HEK293 (cell line): Measurements from ENCODE around the gene MRPL51.

ENCODE experiments used
- CTCF ChIA-PET: fragments of 350-600 bp; formaldehyde crosslinking; extraction: SDS; loops from one replicate; lab custom pipeline; 2021; ENCODE audit warnings: antibody characterized with exemption; lab: Yijun Ruan, JAX
- POLR2A ChIA-PET: fragments of 300-600 bp; formaldehyde crosslinking; extraction: SDS; loops from one replicate; lab custom pipeline; 2020; ENCODE audit warnings: antibody characterized with exemption, inconsistent platforms; lab: Yijun Ruan, JAX
- H3K27ac ChIP-seq: fragments of 200-500 bp; sonication (Bioruptor generic); 2 replicates; pipeline ENCODE4 v1.5.1; 2014; ENCODE audit warnings: low read depth, low read length, control low read depth, inconsistent platforms; ENCODE audit errors: extremely low read depth
- H3K36me3 ChIP-seq, 2 experiments: fragments of 200-500 bp in 1 of 2; sonication (Bioruptor generic) in 1 of 2; 1 replicate in 1 of 2; 2 replicates in 1 of 2; pipeline ENCODE4 v1.5.1; 2014 to 2017; ENCODE audit warnings: inconsistent platforms in 2 of 2, low read length in 2 of 2; ENCODE audit not compliant: control insufficient read depth in 2 of 2, insufficient read depth in 1 of 2
- H3K4me1 ChIP-seq: fragments of 200-500 bp; sonication (Bioruptor generic); 2 replicates; pipeline ENCODE4 v1.5.1; 2014; ENCODE audit warnings: mild to moderate bottlenecking, low read length, inconsistent platforms; ENCODE audit not compliant: control insufficient read depth, insufficient read depth
- H3K4me3 ChIP-seq: 2 replicates; pipeline ENCODE4 v1.5.1; 2011; ENCODE audit warnings: low read depth, mild to moderate bottlenecking, control low read depth, low read length, moderate library complexity
- H3K9me3 ChIP-seq: fragments of 200-500 bp; sonication (Bioruptor generic); 2 replicates; pipeline ENCODE4 v1.5.1; 2014; ENCODE audit warnings: low read depth, low read length, inconsistent platforms; ENCODE audit not compliant: control insufficient read depth, insufficient read depth
- HIC1 ChIP-seq: fragments of 450-650 bp; formaldehyde crosslinking; IDR thresholded peaks from 2 replicates; pipeline ENCODE4 v1.5.1; 2016; ENCODE audit warnings: missing biosample characterization, missing genetic modification characterization
- HOXC10 ChIP-seq: sonication (generic); formaldehyde crosslinking; IDR thresholded peaks from 2 replicates; pipeline ENCODE4 v1.8.1; 2023; ENCODE audit warnings: mild to moderate bottlenecking, missing genetic modification reagents
- KLF16 ChIP-seq: fragments of 450-650 bp; formaldehyde crosslinking; IDR thresholded peaks from 2 replicates; pipeline ENCODE4 v1.5.1; 2017; ENCODE audit warnings: missing biosample characterization, missing genetic modification characterization
- KLF7 ChIP-seq: fragments of 450-650 bp; formaldehyde crosslinking; IDR thresholded peaks from 2 replicates; pipeline ENCODE4 v1.5.1; 2016; ENCODE audit warnings: missing biosample characterization, missing genetic modification characterization, borderline replicate concordance
- MYNN ChIP-seq: fragments of 450-650 bp; formaldehyde crosslinking; IDR thresholded peaks from 2 replicates; pipeline ENCODE4 v1.5.1; 2016; ENCODE audit warnings: missing biosample characterization, missing genetic modification characterization, borderline replicate concordance
- PRDM2 ChIP-seq: fragments of 450-650 bp; formaldehyde crosslinking; IDR thresholded peaks from 2 replicates; pipeline ENCODE4 v1.5.1; 2016; ENCODE audit warnings: missing biosample characterization, missing genetic modification characterization, borderline replicate concordance
- ZBTB21 ChIP-seq: fragments of 450-650 bp; formaldehyde crosslinking; IDR thresholded peaks from 2 replicates; pipeline ENCODE4 v1.5.1; 2017; ENCODE audit warnings: missing biosample characterization, missing genetic modification characterization
- ZNF148 ChIP-seq: fragments of 450-650 bp; formaldehyde crosslinking; IDR thresholded peaks from 2 replicates; pipeline ENCODE4 v1.5.0; 2017; ENCODE audit warnings: missing biosample characterization, missing genetic modification characterization, borderline replicate concordance
- ZNF2 ChIP-seq: fragments of 450-650 bp; formaldehyde crosslinking; IDR thresholded peaks from 2 replicates; pipeline ENCODE4 v1.5.1; 2016; ENCODE audit warnings: missing biosample characterization, missing genetic modification characterization
- ZNF202 ChIP-seq: fragments of 450-650 bp; formaldehyde crosslinking; IDR thresholded peaks from 2 replicates; pipeline ENCODE4 v1.5.1; 2016; ENCODE audit warnings: missing biosample characterization, missing genetic modification characterization, borderline replicate concordance
- ZNF214 ChIP-seq: fragments of 450-650 bp; formaldehyde crosslinking; IDR thresholded peaks from 2 replicates; pipeline ENCODE4 v1.5.1; 2017; ENCODE audit warnings: missing biosample characterization, mild to moderate bottlenecking, missing genetic modification characterization, borderline replicate concordance
- ZNF223 ChIP-seq: fragments of 450-650 bp; formaldehyde crosslinking; IDR thresholded peaks from 2 replicates; pipeline ENCODE4 v1.5.1; 2016; ENCODE audit warnings: missing biosample characterization, missing genetic modification characterization
- ZNF324 ChIP-seq: fragments of 450-650 bp; formaldehyde crosslinking; IDR thresholded peaks from 2 replicates; pipeline ENCODE4 v1.5.1; 2016; ENCODE audit warnings: missing biosample characterization, missing genetic modification characterization
- ZNF488 ChIP-seq: fragments of 450-650 bp; formaldehyde crosslinking; IDR thresholded peaks from 2 replicates; pipeline ENCODE4 v1.5.1; 2016; ENCODE audit warnings: missing biosample characterization, missing genetic modification characterization
- ZNF518A ChIP-seq: fragments of 450-650 bp; formaldehyde crosslinking; conservative IDR thresholded peaks from 2 replicates; pipeline ENCODE4 v1.5.1; 2016; ENCODE audit warnings: low read depth, missing biosample characterization, missing genetic modification characterization
- ZNF707 ChIP-seq: fragments of 450-650 bp; formaldehyde crosslinking; IDR thresholded peaks from 2 replicates; pipeline ENCODE4 v1.5.1; 2016; ENCODE audit warnings: missing biosample characterization, missing genetic modification characterization

Gene MRPL51

GRCh38 chr12:6492838-6493496 lies at the start of gene MRPL51 (continued):
- peak; percentile 22; the same call in 1 of the 2 replicates for TF ChIP-seq ZBTB21 (tag by site-specific recombination)
- TF ChIP-seq KLF7: peak; percentile 73
- peak; percentile 98 for TF ChIP-seq HIC1 (tag by site-specific recombination)

GRCh38 chr12:6542209-6543009 lies 49.3 kb upstream of the MRPL51 start:
- no peaks in the 10 kb centered on the region for H3K9me3 ChIP-seq
- no peak overlapping the region for H3K4me3 ChIP-seq
- POLR2A ChIA-PET: interaction anchor here (1.6 kb wide), 1 partner anchor 8 kb away, joined by 10 read pairs; the partner anchor contains the start of gene GAPDH
- H3K4me1 ChIP-seq: peaks cover 4% of the 10 kb centered on the region; the same call in 1 of the 2 replicates
- H3K36me3 ChIP-seq: peaks cover 20 to 78% of the 10 kb centered on the region in 2 experiments
- CTCF ChIA-PET: no interaction called here
- H3K27ac ChIP-seq: no peak overlapping the region
- TF ChIP-seq PRDM2 (no peak), ZNF202 (tag by site-specific recombination) (no peak), ZNF488 (no peak), ZNF324 (tag by site-specific recombination) (no peak), KLF16 (tag by site-specific recombination) (no peak), ZNF148 (no peak), ZNF518A (tag by site-specific recombination) (no peak), HOXC10 (CRISPR knock-in tag) (no peak), ZNF2 (tag by site-specific recombination) (no peak), ZNF707 (tag by site-specific recombination) (no peak), ZNF214 (tag by site-specific recombination) (no peak), ZNF223 (no peak), MYNN (tag by site-specific recombination) (no peak)
